Measurements from ENCODE around the gene PDE10A.

PDE10A gene

DNA sequence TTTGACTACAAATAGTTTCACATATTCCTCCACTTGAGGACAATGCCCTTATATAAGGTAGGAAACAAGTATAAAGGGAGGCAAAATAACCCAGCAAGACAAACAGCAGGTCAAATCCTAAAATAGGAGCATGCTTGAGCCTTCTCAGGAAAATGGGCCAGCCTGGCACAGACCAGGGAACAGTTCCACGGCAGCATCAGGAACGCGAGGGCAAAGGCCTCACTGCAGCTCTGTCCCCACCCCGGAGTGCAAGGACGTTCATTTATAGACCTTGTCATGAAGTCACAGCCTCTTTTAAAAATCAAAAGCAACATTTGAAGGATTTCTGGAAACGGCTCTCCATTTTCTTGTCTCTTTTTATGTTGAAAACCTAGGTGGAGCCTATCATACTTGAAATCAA, 17.1 kb downstream of the PDE10A start:
- Histone ChIP-seq H3K4me3 (no peak overlapping the region), H3K9me3 (no peaks in the 10 kb centered on the region), H3K4me1 (no peaks in the 10 kb centered on the region), H3K27me3 (no peaks in the 10 kb centered on the region), H3K27ac (no peak overlapping the region), H3K36me3 (no peaks in the 10 kb centered on the region)
- TF ChIP-seq, protein P1, sequence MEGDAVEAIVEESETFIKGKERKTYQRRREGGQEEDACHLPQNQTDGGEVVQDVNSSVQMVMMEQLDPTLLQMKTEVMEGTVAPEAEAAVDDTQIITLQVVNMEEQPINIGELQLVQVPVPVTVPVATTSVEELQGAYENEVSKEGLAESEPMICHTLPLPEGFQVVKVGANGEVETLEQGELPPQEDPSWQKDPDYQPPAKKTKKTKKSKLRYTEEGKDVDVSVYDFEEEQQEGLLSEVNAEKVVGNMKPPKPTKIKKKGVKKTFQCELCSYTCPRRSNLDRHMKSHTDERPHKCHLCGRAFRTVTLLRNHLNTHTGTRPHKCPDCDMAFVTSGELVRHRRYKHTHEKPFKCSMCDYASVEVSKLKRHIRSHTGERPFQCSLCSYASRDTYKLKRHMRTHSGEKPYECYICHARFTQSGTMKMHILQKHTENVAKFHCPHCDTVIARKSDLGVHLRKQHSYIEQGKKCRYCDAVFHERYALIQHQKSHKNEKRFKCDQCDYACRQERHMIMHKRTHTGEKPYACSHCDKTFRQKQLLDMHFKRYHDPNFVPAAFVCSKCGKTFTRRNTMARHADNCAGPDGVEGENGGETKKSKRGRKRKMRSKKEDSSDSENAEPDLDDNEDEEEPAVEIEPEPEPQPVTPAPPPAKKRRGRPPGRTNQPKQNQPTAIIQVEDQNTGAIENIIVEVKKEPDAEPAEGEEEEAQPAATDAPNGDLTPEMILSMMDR (IDR thresholded peaks at IDR 0.05): no peak
- DNase-seq: no peak
- intact Hi-C loops (cut with DNase I; ENCODE audit: low total_unique reads): no loop called here

DNA sequence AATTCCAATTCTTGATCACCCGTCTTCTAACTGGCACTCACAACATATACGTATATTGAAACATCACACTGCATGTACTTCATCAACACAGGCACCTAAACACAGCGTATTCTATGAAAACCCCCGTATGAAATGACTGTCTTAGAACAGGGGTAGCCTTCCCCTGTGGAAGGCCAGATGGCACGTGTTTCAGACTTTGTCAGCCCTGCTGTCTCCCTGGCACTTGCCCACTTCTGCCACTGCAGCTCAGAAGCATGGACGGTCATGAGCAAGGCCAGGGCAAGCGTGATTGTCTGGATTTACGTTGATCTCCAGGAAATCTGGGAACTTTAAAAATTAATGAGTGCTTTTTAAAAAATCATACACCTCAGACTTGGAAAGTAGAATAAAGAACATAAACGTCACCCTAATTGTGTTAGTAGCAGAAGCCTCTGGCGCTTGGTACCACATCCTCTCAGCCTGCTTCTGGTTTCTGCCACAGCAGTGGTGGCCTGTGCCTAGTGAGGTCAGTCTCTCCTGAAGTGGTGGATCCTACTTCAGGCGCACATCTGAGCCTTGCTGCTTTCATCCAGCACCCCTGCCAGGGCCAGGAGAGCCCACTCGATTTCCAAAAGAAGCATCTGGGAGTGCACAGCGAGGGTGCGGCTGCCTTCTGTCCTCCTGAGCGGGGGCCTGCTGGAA, 18.3 kb downstream of the PDE10A start:
- Histone ChIP-seq H3K9me3 (no peaks in the 10 kb centered on the region), H3K4me3 (no peak overlapping the region), H3K36me3 (no peaks in the 10 kb centered on the region), H3K27ac (no peak overlapping the region), H3K27me3 (no peaks in the 10 kb centered on the region), H3K4me1 (no peaks in the 10 kb centered on the region)
- intact Hi-C loops (cut with DNase I; ENCODE audit: low total_unique reads): no loop called here
- TF ChIP-seq, protein P1 (IDR thresholded peaks at IDR 0.05): no peak
- no peak for DNase-seq

DNA sequence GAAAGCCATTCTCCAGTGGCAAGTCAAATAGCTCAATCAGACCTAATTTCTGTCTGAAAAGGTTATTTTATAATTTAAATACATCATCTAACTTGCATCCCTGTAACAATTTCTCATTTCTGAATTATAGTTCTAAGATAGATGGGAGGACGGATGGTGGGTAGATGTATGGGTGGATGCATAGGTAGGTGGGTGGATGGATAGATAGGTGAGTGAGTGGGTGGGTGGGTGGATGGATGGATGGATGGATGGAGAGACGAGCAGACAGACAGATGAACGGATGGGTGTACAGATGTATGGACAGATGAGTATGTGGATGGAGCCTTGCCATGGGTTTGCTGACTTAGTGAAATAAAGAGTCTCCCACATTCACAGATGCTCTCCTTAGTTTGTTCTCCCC, 20.0 kb downstream of the PDE10A start:
- H3K4me1 ChIP-seq: no peaks in the 10 kb centered on the region
- no peak overlapping the region for H3K4me3 ChIP-seq
- H3K36me3 ChIP-seq: no peaks in the 10 kb centered on the region
- no peak for DNase-seq
- H3K9me3 ChIP-seq: no peaks in the 10 kb centered on the region
- intact Hi-C loops (cut with DNase I; ENCODE audit: low total_unique reads): no loop called here
- TF ChIP-seq, protein P1 (IDR thresholded peaks at IDR 0.05): no peak
- H3K27me3 ChIP-seq: no peaks in the 10 kb centered on the region
- H3K27ac ChIP-seq: no peak overlapping the region

GRCh38 chr6:165641672-165642156, 21.3 kb downstream of the PDE10A start:
- Histone ChIP-seq H3K36me3 (no peaks in the 10 kb centered on the region), H3K27me3 (no peaks in the 10 kb centered on the region), H3K4me1 (peaks cover 0 to 6% (median 0%) of the 10 kb centered on the region in 4 donors), H3K4me3 (no peak overlapping the region), H3K9me3 (no peaks in the 10 kb centered on the region), H3K27ac (no peak overlapping the region)
- TF ChIP-seq, protein P1 (IDR thresholded peaks at IDR 0.05): no peak
- intact Hi-C loops (cut with DNase I; ENCODE audit: low total_unique reads): no loop called here
- DNase-seq: no peak

- Histone ChIP-seq H3K27ac (no peak overlapping the region), H3K27me3 (no peaks in the 10 kb centered on the region), H3K4me1 (peaks cover 0 to 6% (median 0%) of the 10 kb centered on the region in 4 donors), H3K4me3 (no peak overlapping the region), H3K36me3 (no peaks in the 10 kb centered on the region), H3K9me3 (no peaks in the 10 kb centered on the region)
- TF ChIP-seq, protein P1 (IDR thresholded peaks at IDR 0.05): no peak
- intact Hi-C loops (cut with DNase I; ENCODE audit: low total_unique reads): no loop called here
- no peak for DNase-seq
Observed at GRCh38 chr6:165640806-165641205, 22.2 kb downstream of the PDE10A start.

Data from tibial artery (tissue), 4 donors.